Endothelial cell of umbilical vein (primary cell): ENCODE results near the gene C11orf71. TPM values are rescaled to one million over a fixed set of nuclear protein-coding genes. Genes with fewer than 3 reads are reported as not detected.

Experiments
- BruUV-seq: library from RNA; stranded (reverse); fragments of 400-500 nt; replicated peaks from 2 replicates; lab custom pipeline; 2021; lab: Mats Ljungman, UMichigan
- CTCF ChIA-PET: fragments of 300-600, 350-600 bp; sonication (Branson Sonifier 250); formaldehyde crosslinking; loops from one replicate; lab custom pipeline; 2021; ENCODE audit warnings: antibody characterized with exemption, inconsistent platforms; lab: Charles Lee
- POLR2A ChIA-PET: fragments of 300-600, 350-600 bp; sonication (Branson Sonifier 250); formaldehyde crosslinking; loops from one replicate; lab custom pipeline; 2021; ENCODE audit warnings: antibody characterized with exemption, inconsistent platforms; lab: Charles Lee
- DNase-seq: peaks from one replicate; pipeline ENCODE4 v3.0.0-alpha.2; 2011; ENCODE audit warnings: low read depth, low spot score
- FAIRE-seq: peaks from 2 replicates; lab custom pipeline; 2011; peaks lifted over from hg19 to GRCh38; lab: Jason Lieb, UNC
- H2AFZ ChIP-seq: 2 replicates; pipeline ENCODE4 v1.6.0; 2012; ENCODE audit warnings: low read depth, low read length, control low read depth, inconsistent platforms
- H3K27ac ChIP-seq: 2 replicates; pipeline ENCODE4 v1.5.1; 2011; ENCODE audit warnings: low read depth, mild to moderate bottlenecking, control low read depth, low read length, moderate library complexity; ENCODE audit not compliant: insufficient read depth
- H3K27me3 ChIP-seq, 2 experiments: 2 replicates each; pipeline versions ENCODE4 v1.6.0 to v1.6.1; 2011; ENCODE audit warnings: low read length in 2 of 2, mixed read lengths in 1 of 2; ENCODE audit not compliant: control insufficient read depth in 2 of 2, insufficient read depth in 2 of 2
- H3K36me3 ChIP-seq, 2 experiments: 2 replicates in 1 of 2; 3 replicates in 1 of 2; pipeline ENCODE4 v1.5.1; 2011; ENCODE audit warnings: low read length in 2 of 2, mild to moderate bottlenecking in 1 of 2, moderate library complexity in 1 of 2; ENCODE audit not compliant: control insufficient read depth in 2 of 2, insufficient read depth in 2 of 2; ENCODE audit errors: extremely low read depth in 1 of 2
- H3K4me1 ChIP-seq: 3 replicates; pipeline ENCODE4 v1.5.1; 2011; ENCODE audit warnings: mild to moderate bottlenecking, low read length; ENCODE audit not compliant: control insufficient read depth, insufficient read depth; ENCODE audit errors: extremely low read depth
- H3K4me2 ChIP-seq: 2 replicates; pipeline ENCODE4 v1.6.1; 2011; ENCODE audit warnings: low read length, control low read depth, mixed read lengths; ENCODE audit not compliant: insufficient read depth
- H3K4me3 ChIP-seq, 3 experiments: fragments of 200-600 bp in 1 of 3; sonication (generic), shearing (Covaris generic) in 1 of 3; replicated peaks in 1 of 3; 2 replicates each; pipeline ENCODE4 v1.5.1; 2011 to 2016; ENCODE audit warnings: control low read depth in 3 of 3, low read length in 3 of 3, mild to moderate bottlenecking in 2 of 3, inconsistent platforms in 1 of 3, low read depth in 1 of 3, moderate library complexity in 1 of 3; ENCODE audit not compliant: insufficient read depth in 1 of 3
- H3K79me2 ChIP-seq: 2 replicates; pipeline ENCODE4 v1.6.0; 2012; ENCODE audit warnings: low read length, inconsistent platforms; ENCODE audit not compliant: control insufficient read depth, insufficient read depth
- H3K9ac ChIP-seq: replicated peaks from 2 replicates; pipeline ENCODE3; 2011; ENCODE audit warnings: low read length, control low read depth; ENCODE audit not compliant: insufficient read depth; ENCODE audit errors: extremely low read depth
- H3K9me1 ChIP-seq: replicated peaks from 3 replicates; pipeline ENCODE4 v1.6.0; 2011; ENCODE audit warnings: mild to moderate bottlenecking, low read length; ENCODE audit not compliant: control insufficient read depth, insufficient read depth; ENCODE audit errors: extremely low read depth
- H3K9me3 ChIP-seq: replicated peaks from 2 replicates; pipeline ENCODE4 v1.5.1; 2012; ENCODE audit warnings: low read length, inconsistent platforms; ENCODE audit not compliant: control insufficient read depth, insufficient read depth
- H4K20me1 ChIP-seq: replicated peaks from 2 replicates; pipeline ENCODE3; 2011; ENCODE audit warnings: mild to moderate bottlenecking, low read length; ENCODE audit not compliant: control insufficient read depth, insufficient read depth; ENCODE audit errors: extremely low read depth
- EZH2 ChIP-seq: IDR thresholded peaks from 2 replicates; pipeline ENCODE4 v1.6.1; 2012; ENCODE audit warnings: borderline replicate concordance, low read depth, mild to moderate bottlenecking, moderate library complexity, low read length, inconsistent platforms; ENCODE audit not compliant: severe bottlenecking
- FOS ChIP-seq: IDR thresholded peaks from 2 replicates; pipeline ENCODE4 v1.6.1; 2011; ENCODE audit warnings: mild to moderate bottlenecking, low read length, moderate library complexity, borderline replicate concordance; ENCODE audit not compliant: insufficient read depth
- GATA2 ChIP-seq: IDR thresholded peaks from 2 replicates; pipeline ENCODE4 v1.7.0; 2011; ENCODE audit warnings: low read depth, mild to moderate bottlenecking, moderate library complexity, mixed read lengths, low read length; ENCODE audit not compliant: insufficient read length, insufficient read depth
- JUN ChIP-seq: IDR thresholded peaks from 2 replicates; pipeline ENCODE4 v1.6.1; 2011; ENCODE audit warnings: borderline replicate concordance, low read depth; ENCODE audit not compliant: insufficient read length, insufficient read depth
- MYC ChIP-seq: IDR thresholded peaks from one replicate; pipeline ENCODE4 v1.6.1; 2011; ENCODE audit warnings: mild to moderate bottlenecking, low read depth, low read length
- POLR2A ChIP-seq: IDR thresholded peaks from 2 replicates; pipeline ENCODE4 v1.6.1; 2012; ENCODE audit warnings: low read depth, mild to moderate bottlenecking, control low read depth, low read length
- POLR2AphosphoS5 ChIP-seq: IDR thresholded peaks from 2 replicates; pipeline ENCODE4 v1.6.1; 2012; ENCODE audit warnings: low read depth, mild to moderate bottlenecking, control low read depth, low read length, moderate library complexity; ENCODE audit not compliant: insufficient read depth
- dilution Hi-C: fragments of 300-500 bp; cut with MboI; formaldehyde crosslinking; loops from one replicate; pipeline ENCODE4 v1.15.0; 2019; ENCODE audit warnings: low sequenced_read_pairs; ENCODE audit not compliant: extremely low pct_ligation_motif_present
- intact Hi-C: fragments of 100-400 bp; cut with micrococcal nuclease; formaldehyde crosslinking; loops from one replicate; pipeline ENCODE4 v1.10.0; 2022
- polyA plus RNA-seq, 4 experiments: library from polyadenylated mRNA; depleted of rRNA in 3 of 4; stranded (reverse) in 3 of 4; unstranded in 1 of 4; fragments of >200 nt; gene quantifications; 2 replicates each; pipeline versions ENCODE4 v1.2.1 to v1.2.3, GENCODE V29; 2011 to 2012; ENCODE audit warnings: missing spikeins in 1 of 4
- total RNA-seq: library from RNA; stranded (reverse); gene quantifications from 2 replicates; pipeline ENCODE4 v1.2.3, GENCODE V29; 2021
- TF ChIP-seq, protein P1 (sequence below): IDR thresholded peaks from 2 replicates; pipeline ENCODE4 v1.6.1; 2011; ENCODE audit not compliant: insufficient read depth, insufficient read length
- TF ChIP-seq, protein P2 (sequence below), 2 donors: IDR thresholded peaks; 1 replicate in 1 of 2; 2 replicates in 1 of 2; pipeline ENCODE4 v1.5.1; 2011; ENCODE audit warnings: low read length in 2 of 2, mild to moderate bottlenecking in 2 of 2, moderate library complexity in 2 of 2, control low read depth in 1 of 2, inconsistent platforms in 1 of 2, low read depth in 1 of 2; ENCODE audit not compliant: insufficient read depth in 1 of 2; ENCODE audit errors: extremely low read depth in 1 of 2

C11orf71 gene
- total and polyA plus RNA-seq, 2 donors (not counting 3 experiments of a cell fraction or from before 2014, with no cell fraction given), result 4.0 to 6.9 TPM

DNA sequence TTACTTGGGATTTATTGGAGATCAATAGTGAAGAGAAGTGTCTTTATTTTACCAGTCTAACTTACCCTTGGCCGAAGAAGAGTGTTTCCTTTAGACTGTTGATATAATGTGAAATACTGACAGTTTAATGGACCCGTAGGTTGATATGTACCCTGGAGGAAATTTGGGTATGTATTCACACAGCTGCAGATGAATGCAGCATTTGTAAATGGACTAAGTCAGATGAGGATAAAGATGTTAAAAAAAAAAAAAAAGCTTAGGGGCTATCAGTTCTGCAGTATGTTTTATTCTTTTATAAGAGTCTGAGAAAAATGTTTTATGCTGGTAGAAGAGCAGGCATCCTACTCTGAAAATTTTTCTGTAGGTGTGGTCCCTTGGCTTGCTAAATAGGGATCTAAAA is 41.6 kb upstream of the C11orf71 start:
- Histone ChIP-seq H3K4me2 (no peak overlapping the region), H3K9me1 (no peaks in the 10 kb centered on the region), H3K36me3 (peaks cover 2 to 12% of the 10 kb centered on the region in 2 experiments), H3K79me2 (peaks cover 67% of the 10 kb centered on the region), H3K9ac (no peak overlapping the region), H2AFZ (no peak overlapping the region), H3K27ac (no peak overlapping the region), H4K20me1 (no peaks in the 10 kb centered on the region), H3K9me3 (no peaks in the 10 kb centered on the region), H3K27me3 (no peaks in the 10 kb centered on the region), H3K4me3 (no peak overlapping the region), H3K4me1 (peaks cover 23% of the 10 kb centered on the region)
- dilution Hi-C loops (no loop called here), intact Hi-C loops (no loop called here)
- FAIRE-seq (no peak), DNase-seq (no peak)
- no peak for TF ChIP-seq JUN
- TF ChIP-seq, protein P1, sequence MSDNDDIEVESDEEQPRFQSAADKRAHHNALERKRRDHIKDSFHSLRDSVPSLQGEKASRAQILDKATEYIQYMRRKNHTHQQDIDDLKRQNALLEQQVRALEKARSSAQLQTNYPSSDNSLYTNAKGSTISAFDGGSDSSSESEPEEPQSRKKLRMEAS, result no peak
- no peak for TF ChIP-seq POLR2AphosphoS5
- TF ChIP-seq MYC, result no peak
- TF ChIP-seq EZH2, result no peak
- TF ChIP-seq FOS, result no peak
- no peak for TF ChIP-seq GATA2
- TF ChIP-seq POLR2A, result no peak
- TF ChIP-seq, protein P2, sequence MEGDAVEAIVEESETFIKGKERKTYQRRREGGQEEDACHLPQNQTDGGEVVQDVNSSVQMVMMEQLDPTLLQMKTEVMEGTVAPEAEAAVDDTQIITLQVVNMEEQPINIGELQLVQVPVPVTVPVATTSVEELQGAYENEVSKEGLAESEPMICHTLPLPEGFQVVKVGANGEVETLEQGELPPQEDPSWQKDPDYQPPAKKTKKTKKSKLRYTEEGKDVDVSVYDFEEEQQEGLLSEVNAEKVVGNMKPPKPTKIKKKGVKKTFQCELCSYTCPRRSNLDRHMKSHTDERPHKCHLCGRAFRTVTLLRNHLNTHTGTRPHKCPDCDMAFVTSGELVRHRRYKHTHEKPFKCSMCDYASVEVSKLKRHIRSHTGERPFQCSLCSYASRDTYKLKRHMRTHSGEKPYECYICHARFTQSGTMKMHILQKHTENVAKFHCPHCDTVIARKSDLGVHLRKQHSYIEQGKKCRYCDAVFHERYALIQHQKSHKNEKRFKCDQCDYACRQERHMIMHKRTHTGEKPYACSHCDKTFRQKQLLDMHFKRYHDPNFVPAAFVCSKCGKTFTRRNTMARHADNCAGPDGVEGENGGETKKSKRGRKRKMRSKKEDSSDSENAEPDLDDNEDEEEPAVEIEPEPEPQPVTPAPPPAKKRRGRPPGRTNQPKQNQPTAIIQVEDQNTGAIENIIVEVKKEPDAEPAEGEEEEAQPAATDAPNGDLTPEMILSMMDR (IDR thresholded peaks at IDR 0.05; ENCODE audit: extremely low read depth in 1 of 2, insufficient read depth in 1 of 2, low read depth in 1 of 2, low read length in 2 of 2), result no peak
- BruUV-seq, result no TSS peak
- ChIA-PET POLR2A (no interaction called here), CTCF (interaction anchor here (0.6 kb wide), 1 partner anchor 101 kb away, joined by 3 read pairs; no protein-coding TSS in a partner anchor)
